ENCODE measurements around the gene CD300LG.

- TF ChIP-seq POLR2AphosphoS5 (IDR thresholded peaks at IDR 0.05) = no peak
- TF ChIP-seq, protein P1, sequence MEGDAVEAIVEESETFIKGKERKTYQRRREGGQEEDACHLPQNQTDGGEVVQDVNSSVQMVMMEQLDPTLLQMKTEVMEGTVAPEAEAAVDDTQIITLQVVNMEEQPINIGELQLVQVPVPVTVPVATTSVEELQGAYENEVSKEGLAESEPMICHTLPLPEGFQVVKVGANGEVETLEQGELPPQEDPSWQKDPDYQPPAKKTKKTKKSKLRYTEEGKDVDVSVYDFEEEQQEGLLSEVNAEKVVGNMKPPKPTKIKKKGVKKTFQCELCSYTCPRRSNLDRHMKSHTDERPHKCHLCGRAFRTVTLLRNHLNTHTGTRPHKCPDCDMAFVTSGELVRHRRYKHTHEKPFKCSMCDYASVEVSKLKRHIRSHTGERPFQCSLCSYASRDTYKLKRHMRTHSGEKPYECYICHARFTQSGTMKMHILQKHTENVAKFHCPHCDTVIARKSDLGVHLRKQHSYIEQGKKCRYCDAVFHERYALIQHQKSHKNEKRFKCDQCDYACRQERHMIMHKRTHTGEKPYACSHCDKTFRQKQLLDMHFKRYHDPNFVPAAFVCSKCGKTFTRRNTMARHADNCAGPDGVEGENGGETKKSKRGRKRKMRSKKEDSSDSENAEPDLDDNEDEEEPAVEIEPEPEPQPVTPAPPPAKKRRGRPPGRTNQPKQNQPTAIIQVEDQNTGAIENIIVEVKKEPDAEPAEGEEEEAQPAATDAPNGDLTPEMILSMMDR (IDR thresholded peaks at IDR 0.05) = no peak
Measured at GRCh38 chr17:43874293-43874692, 27.3 kb downstream of the CD300LG start.
